Measurements from ENCODE around the gene KAZN. TPM values are rescaled to one million over a fixed set of nuclear protein-coding genes. Genes with fewer than 3 reads are reported as not detected.

KAZN gene
- total RNA-seq, 1 donor = 3.9 TPM

- no peak overlapping the region for H3K4me3 ChIP-seq (ENCODE audit: low read depth, low read length)
- TF ChIP-seq CTCF (IDR thresholded peaks at IDR 0.05; ENCODE audit: insufficient read depth, low read length) = no peak
- no peak for DNase-seq (ENCODE audit: low read depth)
Measured at GRCh38 chr1:15008783-15009729, 410.6 kb downstream of the KAZN start.

GRCh38 chr1:15011160-15011559 lies 412.7 kb downstream of the KAZN start:
- no peak for DNase-seq (ENCODE audit: low read depth)
- no peak overlapping the region for H3K4me3 ChIP-seq (ENCODE audit: low read depth, low read length)
- no peak for TF ChIP-seq CTCF (IDR thresholded peaks at IDR 0.05; ENCODE audit: insufficient read depth, low read length)

GRCh38 chr1:15011661-15012060 lies 413.2 kb downstream of the KAZN start:
- no peak overlapping the region for H3K4me3 ChIP-seq (ENCODE audit: low read depth, low read length)
- DNase-seq (ENCODE audit: low read depth) = no peak
- no peak for TF ChIP-seq CTCF (IDR thresholded peaks at IDR 0.05; ENCODE audit: insufficient read depth, low read length)

GRCh38 chr1:15012822-15013221 lies 414.3 kb downstream of the KAZN start:
- no peak for DNase-seq (ENCODE audit: low read depth)
- no peak for TF ChIP-seq CTCF (IDR thresholded peaks at IDR 0.05; ENCODE audit: insufficient read depth, low read length)
- no peak overlapping the region for H3K4me3 ChIP-seq (ENCODE audit: low read depth, low read length)

GRCh38 chr1:15013767-15014166 lies 415.3 kb downstream of the KAZN start:
- no peak overlapping the region for H3K4me3 ChIP-seq (ENCODE audit: low read depth, low read length)
- DNase-seq (ENCODE audit: low read depth) = no peak
- no peak for TF ChIP-seq CTCF (IDR thresholded peaks at IDR 0.05; ENCODE audit: insufficient read depth, low read length)

GRCh38 chr1:15014516-15014915 lies 416.0 kb downstream of the KAZN start:
- no peak overlapping the region for H3K4me3 ChIP-seq (ENCODE audit: low read depth, low read length)
- TF ChIP-seq CTCF (IDR thresholded peaks at IDR 0.05; ENCODE audit: insufficient read depth, low read length) = no peak
- DNase-seq (ENCODE audit: low read depth) = no peak

All from fibroblast of the aortic adventitia (primary cell).